B cell (primary cell): ENCODE results near the gene ACAP3.

ENCODE experiments used
- EZH2 ChIP-seq: IDR thresholded peaks from 2 replicates; pipeline ENCODE4 v1.6.1; 2012; ENCODE audit warnings: borderline replicate concordance, low read depth, mild to moderate bottlenecking, moderate library complexity, low read length; ENCODE audit not compliant: insufficient read depth, poor library complexity, severe bottlenecking
- TF ChIP-seq, protein P1 (sequence below): fragments of 200-600 bp; IDR thresholded peaks from one replicate; pipeline ENCODE4 v1.8.0; 2022; ENCODE audit warnings: antibody characterized with exemption, mild to moderate bottlenecking

- TF ChIP-seq, protein P1, sequence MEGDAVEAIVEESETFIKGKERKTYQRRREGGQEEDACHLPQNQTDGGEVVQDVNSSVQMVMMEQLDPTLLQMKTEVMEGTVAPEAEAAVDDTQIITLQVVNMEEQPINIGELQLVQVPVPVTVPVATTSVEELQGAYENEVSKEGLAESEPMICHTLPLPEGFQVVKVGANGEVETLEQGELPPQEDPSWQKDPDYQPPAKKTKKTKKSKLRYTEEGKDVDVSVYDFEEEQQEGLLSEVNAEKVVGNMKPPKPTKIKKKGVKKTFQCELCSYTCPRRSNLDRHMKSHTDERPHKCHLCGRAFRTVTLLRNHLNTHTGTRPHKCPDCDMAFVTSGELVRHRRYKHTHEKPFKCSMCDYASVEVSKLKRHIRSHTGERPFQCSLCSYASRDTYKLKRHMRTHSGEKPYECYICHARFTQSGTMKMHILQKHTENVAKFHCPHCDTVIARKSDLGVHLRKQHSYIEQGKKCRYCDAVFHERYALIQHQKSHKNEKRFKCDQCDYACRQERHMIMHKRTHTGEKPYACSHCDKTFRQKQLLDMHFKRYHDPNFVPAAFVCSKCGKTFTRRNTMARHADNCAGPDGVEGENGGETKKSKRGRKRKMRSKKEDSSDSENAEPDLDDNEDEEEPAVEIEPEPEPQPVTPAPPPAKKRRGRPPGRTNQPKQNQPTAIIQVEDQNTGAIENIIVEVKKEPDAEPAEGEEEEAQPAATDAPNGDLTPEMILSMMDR: no peak
- TF ChIP-seq EZH2: no peak
These were observed 16.4 kb upstream of the ACAP3 start for GRCh38 chr1:1324084-1324523.
